GM21528 (cell line): ENCODE data around the gene SBF1.
"Not testable (repeated sequence)": the region's sequence is repeated elsewhere in the genome, so short reads cannot be mapped to it uniquely, and the experiment has no call there.

ENCODE experiments used
- ATAC-seq: cut with Tn5 transposase; IDR thresholded peaks from one replicate; pipeline ENCODE4 v1.9.1; 2021; ENCODE audit warnings: mild to moderate bottlenecking, moderate library complexity; ENCODE audit not compliant: unreplicated experiment, low FRiP score

Gene SBF1

GRCh38 chr22:50436015-50436830 is 38.6 kb downstream of the SBF1 start:
- no peak for ATAC-seq

GRCh38 chr22:50435291-50436014 is 39.4 kb downstream of the SBF1 start:
- ATAC-seq, result no peak

DNA sequence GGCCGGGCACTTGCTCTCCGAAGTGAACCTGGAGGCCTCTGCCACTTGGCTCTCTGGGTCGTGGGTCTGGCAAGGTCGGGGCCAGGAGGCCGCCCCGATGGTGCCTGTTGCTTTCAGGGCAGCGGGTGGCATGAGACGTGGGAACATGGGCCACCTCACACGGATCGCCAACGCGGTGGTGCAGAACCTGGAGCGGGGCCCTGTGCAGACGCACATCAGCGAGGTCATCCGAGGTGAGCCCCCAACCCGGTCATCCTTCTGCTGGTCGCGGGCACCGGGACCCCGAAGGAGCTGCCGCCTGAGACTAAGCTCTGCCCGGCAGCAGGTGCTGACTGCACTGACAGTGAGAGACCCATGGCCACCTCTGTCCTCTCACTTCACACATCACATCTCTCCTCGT is 40.0 kb downstream of the SBF1 start:
- ATAC-seq, result no peak

DNA sequence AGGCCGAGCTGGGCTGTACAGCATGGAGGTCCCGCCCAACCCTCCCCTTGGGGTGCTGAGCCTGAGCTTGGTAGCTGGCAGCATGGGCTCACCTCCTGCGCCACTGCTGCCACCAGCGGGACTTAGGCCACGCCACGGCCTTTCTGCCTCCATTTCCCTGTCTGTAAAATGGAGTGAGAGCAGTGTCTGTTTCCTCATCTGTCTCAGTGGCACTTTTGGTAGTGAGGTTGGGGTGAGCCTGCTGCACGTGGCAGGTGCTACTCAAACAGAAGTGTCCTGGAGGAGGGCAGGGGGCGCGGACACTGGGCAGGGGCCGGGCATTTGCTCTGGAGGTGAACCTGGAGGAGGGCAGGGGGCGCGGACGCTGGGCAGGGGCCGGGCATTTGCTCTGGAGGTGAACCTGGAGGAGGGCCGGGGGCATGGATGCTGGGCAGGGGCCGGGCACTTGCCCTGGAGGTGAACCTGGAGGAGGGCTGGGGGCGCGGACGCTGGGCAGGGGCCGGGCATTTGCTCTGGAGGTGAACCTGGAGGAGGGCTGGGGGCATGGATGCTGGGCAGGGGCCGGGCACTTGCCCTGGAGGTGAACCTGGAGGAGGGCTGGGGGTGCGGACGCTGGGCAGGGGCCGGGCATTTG is 41.8 kb downstream of the SBF1 start:
- not testable (repeated sequence) for ATAC-seq

DNA sequence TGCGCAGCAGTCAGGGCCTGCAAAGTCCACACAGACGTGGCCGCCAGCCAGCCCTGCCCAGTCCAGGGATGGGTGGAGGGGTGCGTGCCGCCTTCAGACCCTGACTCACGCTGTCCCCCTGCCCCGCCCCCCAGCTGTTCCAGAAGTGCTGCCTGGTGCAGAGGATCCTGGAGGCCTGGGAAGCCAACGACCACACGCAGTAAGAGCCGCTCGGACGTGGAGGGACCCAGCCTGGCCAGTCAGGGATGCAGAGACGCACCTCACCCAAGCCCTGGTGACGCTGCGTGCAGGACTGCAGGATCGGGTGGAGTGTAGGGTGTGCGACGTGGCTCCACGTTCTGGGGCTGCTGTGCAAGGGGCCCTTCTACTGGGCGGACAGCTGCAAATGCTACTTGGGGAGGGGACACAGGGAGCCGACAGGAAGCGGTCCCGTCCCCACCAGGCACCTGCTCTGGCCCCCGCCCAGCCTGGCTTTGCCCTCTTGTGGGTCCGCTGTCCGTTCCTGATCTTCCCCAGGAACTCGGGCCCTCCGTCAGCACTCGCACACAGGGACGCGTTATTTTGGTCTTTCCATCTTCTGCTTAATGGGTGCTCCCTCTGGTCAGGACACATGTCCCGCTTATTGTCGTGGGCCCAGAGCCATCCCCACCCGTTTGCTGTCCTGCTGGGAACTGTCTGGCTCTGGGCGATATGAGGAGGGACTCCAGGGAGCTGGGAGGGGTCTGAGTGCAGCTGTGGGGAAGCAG is 42.5 kb downstream of the SBF1 start:
- ATAC-seq, result no peak

GRCh38 chr22:50425179-50425916 is 49.5 kb downstream of the SBF1 start:
- no peak for ATAC-seq

- ATAC-seq, result no peak
These were observed 50.9 kb downstream of the SBF1 start for GRCh38 chr22:50423956-50424355.

- no peak for ATAC-seq
These were observed 51.6 kb downstream of the SBF1 start for GRCh38 chr22:50422961-50423815.

- no peak for ATAC-seq
These were observed 52.8 kb downstream of the SBF1 start for GRCh38 chr22:50422046-50422445.

- no peak for ATAC-seq
These were observed 54.3 kb downstream of the SBF1 start for GRCh38 chr22:50420581-50420980.

GRCh38 chr22:50420015-50420414 is 54.8 kb downstream of the SBF1 start:
- no peak for ATAC-seq

GRCh38 chr22:50419116-50419515 is 55.7 kb downstream of the SBF1 start:
- ATAC-seq, result no peak

GRCh38 chr22:50418624-50419023 is 56.2 kb downstream of the SBF1 start:
- no peak for ATAC-seq

GRCh38 chr22:50417411-50418210 is 57.2 kb downstream of the SBF1 start:
- ATAC-seq, result no peak

GRCh38 chr22:50416996-50417395 is 57.8 kb downstream of the SBF1 start:
- ATAC-seq, result no peak

GRCh38 chr22:50415426-50415825 is 59.4 kb downstream of the SBF1 start:
- ATAC-seq, result no peak

DNA sequence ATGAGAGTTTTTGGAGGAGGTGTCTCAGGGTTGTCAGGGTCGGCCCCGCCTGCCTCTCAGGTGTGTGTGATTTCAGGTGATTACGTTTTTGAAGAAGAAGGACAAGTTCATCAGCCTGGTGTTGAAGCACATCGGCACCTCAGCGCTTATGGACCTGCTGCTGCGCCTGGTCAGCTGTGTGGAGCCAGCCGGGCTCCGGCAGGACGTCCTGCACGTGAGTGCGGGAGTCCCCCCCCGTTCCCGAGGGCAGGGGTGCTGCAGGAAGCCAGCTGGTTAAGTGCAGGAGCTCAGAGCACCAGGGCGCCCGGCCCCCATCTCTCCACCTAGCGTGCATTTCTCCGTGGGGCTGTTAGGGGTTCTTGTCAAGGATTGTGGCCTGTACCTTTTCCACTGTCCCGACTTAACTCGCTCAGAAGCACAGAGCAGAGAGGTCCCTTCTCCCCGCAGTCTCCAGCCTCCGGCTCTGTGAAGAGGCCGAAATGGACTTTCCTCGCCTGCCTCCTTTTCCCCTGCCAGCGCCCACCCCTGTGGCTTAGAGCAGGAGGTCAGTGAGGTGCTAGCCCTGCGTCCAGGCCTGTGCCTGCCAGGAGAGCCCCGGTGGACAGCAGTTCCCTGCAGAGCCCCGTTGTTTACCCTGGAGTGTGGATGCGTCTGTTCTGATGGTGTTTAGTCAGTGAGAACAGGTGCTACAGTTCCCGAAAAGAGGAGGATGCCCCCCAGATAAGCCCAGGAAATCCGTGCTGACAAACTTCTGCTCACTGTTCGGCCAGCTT is 60.2 kb downstream of the SBF1 start:
- no peak for ATAC-seq

DNA sequence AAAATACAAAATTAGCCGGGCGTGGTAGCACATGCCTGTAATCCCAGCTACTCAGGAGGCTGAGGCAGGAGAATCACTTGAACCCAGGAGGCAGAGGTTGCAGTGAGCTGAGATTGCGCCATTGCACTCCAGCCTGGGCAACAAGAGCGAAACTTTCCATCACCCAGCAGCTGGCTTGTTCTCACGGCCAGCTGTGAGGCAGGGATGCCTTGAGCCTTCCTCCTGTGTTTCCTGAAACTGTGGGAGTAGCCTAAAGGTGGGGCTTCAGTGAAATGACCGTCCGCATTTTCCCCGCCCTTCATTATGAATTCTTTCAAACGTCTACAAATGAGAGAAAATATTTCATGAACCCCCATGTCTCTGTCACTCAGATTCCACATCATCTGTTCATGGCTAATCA is 65.9 kb downstream of the SBF1 start:
- not testable (repeated sequence) for ATAC-seq
